Stimulated activated naive CD8-positive, alpha-beta T cell treated with anti-CD3 and anti-CD28 coated beads, Interleukin-15, amount 100 ng/mL, for 72 hours (primary cell): ENCODE measurements around the gene ACCSL.

Source experiments
- ATAC-seq: fragments of 150-1000 bp; cut with Tn5 transposase; 2 replicates; pipeline ENCODE4 v1.10.0; 2021; ENCODE audit warnings: mild to moderate bottlenecking, moderate library complexity
- DNase-seq, 2 donors: peaks; one replicate each; pipeline ENCODE4 v3.0.0; 2021 to 2022
- H3K27ac Mint-ChIP-seq, 2 donors: one replicate each; pipeline ENCODE4 v1.8.0; 2022; ENCODE audit warnings: mild to moderate bottlenecking in 2 of 2, mixed read lengths in 2 of 2, moderate library complexity in 2 of 2
- H3K27me3 Mint-ChIP-seq: one replicate; pipeline ENCODE4 v1.8.0; 2022; ENCODE audit warnings: mixed read lengths
- H3K4me1 Mint-ChIP-seq: one replicate; pipeline ENCODE4 v1.8.0; 2022; ENCODE audit warnings: mild to moderate bottlenecking, mixed read lengths
- H3K4me3 Mint-ChIP-seq, 2 donors: one replicate each; pipeline ENCODE4 v1.8.0; 2022; ENCODE audit warnings: mild to moderate bottlenecking in 2 of 2, mixed read lengths in 2 of 2, moderate library complexity in 1 of 2
- H3K9me3 Mint-ChIP-seq, 2 donors: one replicate each; pipeline ENCODE4 v1.8.0; 2022; ENCODE audit warnings: mixed read lengths in 2 of 2

The ACCSL gene

GRCh38 chr11:44032299-44033085 lies 15.3 kb upstream of the ACCSL start:
- ATAC-seq: no peak
- no peak for DNase-seq
- H3K4me1 Mint-ChIP-seq: no peaks in the 10 kb centered on the region
- no peaks in the 10 kb centered on the region for H3K9me3 Mint-ChIP-seq
- H3K4me3 Mint-ChIP-seq: no peak overlapping the region
- H3K27ac Mint-ChIP-seq: no peak overlapping the region
- H3K27me3 Mint-ChIP-seq: peaks cover 40% of the 10 kb centered on the region

- Mint-ChIP-seq H3K27ac (peak overlapping the region in 1 of 2 donors; percentile 81), H3K9me3 (no peaks in the 10 kb centered on the region), H3K4me3 (no peak overlapping the region), H3K27me3 (peaks cover 48% of the 10 kb centered on the region), H3K4me1 (no peaks in the 10 kb centered on the region)
- DNase-seq (no peak), ATAC-seq (no peak)
Observed at GRCh38 chr11:44033411-44033850, 14.3 kb upstream of the ACCSL start.

GRCh38 chr11:44033856-44034255 lies 13.9 kb upstream of the ACCSL start:
- H3K9me3 Mint-ChIP-seq: no peaks in the 10 kb centered on the region
- peaks cover 48% of the 10 kb centered on the region for H3K27me3 Mint-ChIP-seq
- H3K27ac Mint-ChIP-seq: no peak overlapping the region
- H3K4me3 Mint-ChIP-seq: no peak overlapping the region
- ATAC-seq (no peak), DNase-seq (no peak)
- H3K4me1 Mint-ChIP-seq: no peaks in the 10 kb centered on the region

DNA sequence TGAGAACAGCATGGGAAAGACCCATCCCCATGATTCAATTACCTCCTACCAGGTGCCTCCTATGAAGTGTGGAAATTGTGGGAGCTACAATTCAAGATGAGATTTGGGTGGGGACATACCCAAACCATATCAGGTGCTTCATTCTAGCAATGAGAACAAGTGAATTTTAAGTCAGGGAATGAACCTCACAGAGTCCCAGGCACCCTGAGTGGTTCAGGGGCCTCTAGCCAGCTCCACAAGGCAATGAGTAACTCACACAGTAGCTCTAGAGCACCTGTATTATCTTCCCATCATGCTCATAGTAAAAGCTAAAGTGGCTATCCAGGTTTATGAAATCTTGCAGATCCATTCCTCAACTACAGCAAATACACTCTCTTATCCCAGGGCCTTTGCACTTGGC lies 13.1 kb upstream of the ACCSL start:
- Mint-ChIP-seq H3K27ac (no peak overlapping the region), H3K9me3 (no peaks in the 10 kb centered on the region), H3K4me1 (no peaks in the 10 kb centered on the region), H3K4me3 (no peak overlapping the region), H3K27me3 (peaks cover 43% of the 10 kb centered on the region)
- ATAC-seq (no peak), DNase-seq (no peak)

DNA sequence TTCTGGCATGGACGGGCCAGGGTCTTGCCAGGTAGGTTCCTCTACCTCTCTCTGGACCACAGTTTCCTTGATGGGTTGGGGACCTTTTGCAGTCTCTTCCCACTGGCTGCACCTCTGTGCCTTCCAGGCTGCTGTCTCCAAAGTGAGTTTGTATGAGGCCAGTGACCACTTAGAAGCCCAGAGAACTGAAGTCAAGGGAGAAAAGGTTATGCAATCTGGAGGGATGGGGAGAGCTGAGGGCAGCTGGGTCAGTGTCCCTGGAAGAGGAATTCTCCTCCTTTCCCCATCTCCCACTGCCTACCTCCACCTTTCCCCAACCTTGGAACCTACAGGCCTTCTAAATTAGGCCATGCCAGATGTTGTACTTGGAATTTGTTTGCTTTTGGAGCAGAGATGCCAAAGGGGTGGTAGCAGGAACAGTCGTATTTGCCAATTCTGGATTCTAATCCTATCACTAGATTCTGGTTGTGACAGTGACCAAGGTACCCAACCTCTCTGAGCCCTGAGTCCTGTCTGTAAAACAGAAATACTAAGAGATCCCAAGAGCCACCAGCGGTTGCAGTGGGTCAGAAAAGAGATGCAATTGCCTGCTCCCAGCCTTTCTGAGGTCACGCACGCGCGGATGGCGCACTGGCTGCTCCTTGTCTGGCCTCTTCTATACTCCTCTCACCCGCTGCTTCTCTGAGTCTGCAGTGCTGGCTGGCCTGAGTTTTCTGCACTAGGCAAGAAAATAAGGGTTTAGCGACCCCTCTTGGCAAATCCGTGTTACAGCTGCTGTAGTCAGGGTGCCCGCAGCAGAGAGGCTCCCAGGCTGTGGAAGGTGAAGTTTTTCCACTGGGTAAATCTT lies 10.7 kb upstream of the ACCSL start:
- DNase-seq (peak; percentile 38 to 48), ATAC-seq (peak; percentile 75)
- H3K27me3 Mint-ChIP-seq: peaks cover 26% of the 10 kb centered on the region
- H3K9me3 Mint-ChIP-seq: peaks cover 8 to 17% of the 10 kb centered on the region in 2 donors
- H3K27ac Mint-ChIP-seq: no peak overlapping the region
- no peak overlapping the region for H3K4me3 Mint-ChIP-seq
- no peaks in the 10 kb centered on the region for H3K4me1 Mint-ChIP-seq

- DNase-seq (no peak), ATAC-seq (peak; percentile 23)
- H3K27ac Mint-ChIP-seq: no peak overlapping the region
- peaks cover 23% of the 10 kb centered on the region for H3K27me3 Mint-ChIP-seq
- H3K4me3 Mint-ChIP-seq: no peak overlapping the region
- peaks cover 8 to 17% of the 10 kb centered on the region in 2 donors for H3K9me3 Mint-ChIP-seq
- no peaks in the 10 kb centered on the region for H3K4me1 Mint-ChIP-seq
Observed at GRCh38 chr11:44037658-44037998, 10.2 kb upstream of the ACCSL start.

GRCh38 chr11:44043157-44043556 lies 4.6 kb upstream of the ACCSL start:
- no peak overlapping the region for H3K4me3 Mint-ChIP-seq
- peaks cover 8 to 17% of the 10 kb centered on the region in 2 donors for H3K9me3 Mint-ChIP-seq
- peaks cover 8% of the 10 kb centered on the region for H3K27me3 Mint-ChIP-seq
- DNase-seq (no peak), ATAC-seq (no peak)
- H3K27ac Mint-ChIP-seq: no peak overlapping the region
- no peaks in the 10 kb centered on the region for H3K4me1 Mint-ChIP-seq

DNA sequence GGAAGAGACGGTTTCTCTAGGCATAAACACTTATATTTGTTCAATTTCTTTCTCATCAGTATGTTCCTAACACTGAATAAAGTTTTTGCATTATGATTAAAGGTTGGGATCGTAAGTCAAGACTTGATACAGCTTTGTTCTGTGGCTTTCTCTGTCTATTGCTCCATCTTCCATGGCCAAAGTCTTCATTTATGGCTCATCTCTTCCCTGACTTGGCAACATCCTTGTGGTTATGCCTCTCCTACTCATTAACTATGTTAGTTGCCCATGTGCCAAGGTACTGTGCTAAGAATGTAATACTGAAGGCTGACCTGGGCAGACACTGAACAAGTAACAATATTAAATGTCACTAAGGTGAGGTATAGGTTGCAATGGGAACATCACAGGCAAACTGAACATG lies 1.6 kb upstream of the ACCSL start:
- H3K27me3 Mint-ChIP-seq: peaks cover 8% of the 10 kb centered on the region
- peaks cover 0 to 7% of the 10 kb centered on the region in 2 donors for H3K9me3 Mint-ChIP-seq
- DNase-seq: no peak
- no peak overlapping the region for H3K27ac Mint-ChIP-seq
- H3K4me1 Mint-ChIP-seq: no peaks in the 10 kb centered on the region
- no peak overlapping the region for H3K4me3 Mint-ChIP-seq
- ATAC-seq: no peak

GRCh38 chr11:44047298-44047697 lies 483 bp upstream of the ACCSL start:
- no peak overlapping the region for H3K27ac Mint-ChIP-seq
- peaks cover 8% of the 10 kb centered on the region for H3K27me3 Mint-ChIP-seq
- no peak overlapping the region for H3K4me3 Mint-ChIP-seq
- ATAC-seq: no peak
- H3K9me3 Mint-ChIP-seq: no peaks in the 10 kb centered on the region
- no peaks in the 10 kb centered on the region for H3K4me1 Mint-ChIP-seq
- DNase-seq: no peak

DNA sequence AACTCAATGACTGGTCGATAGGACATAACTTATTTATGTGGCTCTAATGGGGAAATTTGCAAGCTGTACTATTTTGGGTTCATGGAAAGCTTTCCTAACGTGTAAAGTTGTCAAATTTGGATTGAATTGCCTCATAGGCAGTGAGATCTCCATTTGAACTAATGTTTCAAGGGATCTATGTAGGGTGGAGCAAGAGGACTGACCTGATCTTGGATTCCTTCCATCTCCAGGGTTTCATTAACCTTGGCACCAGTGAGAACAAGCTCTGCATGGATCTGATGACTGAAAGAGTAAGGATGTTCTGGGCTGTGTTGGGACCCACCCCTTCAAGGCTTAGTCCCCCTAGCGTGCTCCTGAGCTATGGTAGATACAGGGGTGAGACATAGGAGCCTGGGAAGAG lies 2.1 kb downstream of the ACCSL start:
- Mint-ChIP-seq H3K4me3 (no peak overlapping the region), H3K4me1 (no peaks in the 10 kb centered on the region), H3K9me3 (no peaks in the 10 kb centered on the region), H3K27ac (no peak overlapping the region), H3K27me3 (peaks cover 8% of the 10 kb centered on the region)
- ATAC-seq: no peak
- DNase-seq: no peak

DNA sequence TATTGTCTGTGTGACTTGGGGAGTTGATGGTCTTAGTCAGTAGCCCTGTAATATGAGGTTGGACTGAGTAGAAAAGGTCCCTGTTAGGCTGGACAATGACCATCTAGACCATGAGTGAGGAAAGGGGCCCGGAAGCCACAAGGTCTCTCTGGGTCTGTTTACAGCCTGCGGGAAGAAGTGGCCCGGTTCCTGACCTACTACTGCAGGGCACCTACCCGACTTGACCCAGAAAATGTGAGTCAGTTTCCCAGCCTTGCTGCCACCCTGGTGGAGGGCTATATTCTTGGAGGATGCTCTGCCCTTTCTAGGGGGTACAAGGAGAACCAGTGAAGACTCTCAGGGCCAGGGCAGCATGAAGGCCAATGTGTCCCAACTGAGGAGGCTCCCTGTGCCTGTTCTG lies 3.4 kb downstream of the ACCSL start:
- Mint-ChIP-seq H3K27ac (no peak overlapping the region), H3K9me3 (no peaks in the 10 kb centered on the region), H3K4me1 (no peaks in the 10 kb centered on the region), H3K4me3 (no peak overlapping the region), H3K27me3 (peaks cover 8% of the 10 kb centered on the region)
- DNase-seq: no peak
- ATAC-seq: no peak

GRCh38 chr11:44057340-44057739 lies 9.6 kb downstream of the ACCSL start:
- H3K27me3 Mint-ChIP-seq: no peaks in the 10 kb centered on the region
- no peak for ATAC-seq

DNA sequence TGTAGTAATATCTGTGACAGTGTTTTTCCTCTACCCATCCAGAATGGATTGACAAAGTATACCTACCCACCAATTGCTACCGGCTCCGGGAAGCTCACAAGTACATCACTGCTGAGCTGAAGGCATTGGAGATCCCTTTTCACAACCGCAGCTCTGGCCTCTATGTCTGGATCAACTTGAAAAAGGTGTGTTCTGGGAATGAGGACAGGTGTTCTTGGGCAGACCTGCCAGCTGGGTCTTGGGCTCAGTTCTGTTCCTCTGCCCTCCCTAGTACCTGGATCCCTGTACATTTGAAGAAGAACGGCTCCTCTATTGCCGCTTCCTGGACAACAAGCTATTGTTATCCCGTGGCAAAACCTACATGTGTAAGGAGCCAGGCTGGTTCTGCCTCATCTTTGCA lies 10.5 kb downstream of the ACCSL start:
- no peaks in the 10 kb centered on the region for H3K27me3 Mint-ChIP-seq
- no peak for ATAC-seq

More at GRCh38 chr11:44057340-44057739, 9.6 kb downstream of the ACCSL start:
- H3K9me3 Mint-ChIP-seq: no peaks in the 10 kb centered on the region
- no peak for DNase-seq
- H3K27ac Mint-ChIP-seq: no peak overlapping the region
- H3K4me3 Mint-ChIP-seq: no peak overlapping the region
- H3K4me1 Mint-ChIP-seq: no peaks in the 10 kb centered on the region

GRCh38 chr11:44065161-44065661 lies 17.4 kb downstream of the ACCSL start:
- peak overlapping the region; percentile 94 to 98 for H3K27ac Mint-ChIP-seq
- no peaks in the 10 kb centered on the region for H3K27me3 Mint-ChIP-seq
- H3K9me3 Mint-ChIP-seq: no peaks in the 10 kb centered on the region
- H3K4me1 Mint-ChIP-seq: peaks cover 37% of the 10 kb centered on the region
- H3K4me3 Mint-ChIP-seq: peak overlapping the region; percentile 90 to 95
- no peak for ATAC-seq
- DNase-seq: no peak

More for the DNA sequence above, 10.5 kb downstream of the ACCSL start:
- DNase-seq: no peak
- Mint-ChIP-seq H3K27ac (no peak overlapping the region), H3K4me3 (no peak overlapping the region), H3K4me1 (peaks cover 8% of the 10 kb centered on the region), H3K9me3 (no peaks in the 10 kb centered on the region)

- Mint-ChIP-seq H3K9me3 (no peaks in the 10 kb centered on the region), H3K27ac (peak within 1 kb of the TSS; percentile 94 to 98), H3K4me1 (peaks cover 37% of the 10 kb centered on the region), H3K4me3 (peak within 1 kb of the TSS; percentile 90 to 95), H3K27me3 (no peaks in the 10 kb centered on the region)
- ATAC-seq (peak; percentile 98), DNase-seq (peak; percentile 90 to 92)
Observed at GRCh38 chr11:44065841-44066731, 18.3 kb downstream of the ACCSL start, which contains the start of gene ACCS. Gene ACCS, plus strand, starts transcription at chr11:44066270. Its CDS starts 1,358 bp downstream, at chr11:44067628.
